HEK293T (cell line): ENCODE data around the gene RGS7.

Source experiments
- BHLHE40 ChIP-seq: fragments of 450-650 bp; IDR thresholded peaks from 2 replicates; pipeline ENCODE4 v1.6.1; 2016; ENCODE audit warnings: mild to moderate bottlenecking, moderate library complexity, borderline replicate concordance
- FOXK2 ChIP-seq: fragments of 450-650 bp; IDR thresholded peaks from 2 replicates; pipeline ENCODE4 v1.6.1; 2016; ENCODE audit warnings: mild to moderate bottlenecking

DNA sequence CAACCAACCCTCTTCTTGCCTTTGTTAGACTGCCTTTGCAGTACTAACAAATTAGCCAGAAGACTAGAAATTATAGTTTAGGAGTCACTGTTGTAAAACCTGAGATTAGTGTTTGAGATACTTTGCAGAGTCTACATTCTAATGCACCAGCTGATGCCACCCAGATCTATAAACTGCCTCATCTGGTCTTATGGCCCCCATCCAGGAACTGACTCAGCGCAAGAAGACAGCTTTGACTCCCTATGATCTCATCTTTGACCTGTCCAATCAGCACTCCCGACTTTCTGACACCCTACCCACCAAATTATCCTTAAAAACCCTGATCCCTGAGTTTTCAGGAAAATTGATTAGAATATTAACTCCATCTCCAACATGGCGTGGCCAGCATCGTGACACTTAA is 334.6 kb downstream of the RGS7 start:
- TF ChIP-seq BHLHE40 (no peak), FOXK2 (no peak)
